ENCODE measurements around the gene SAV1.
"Not testable (repeated sequence)": the region's sequence is repeated elsewhere in the genome, so short reads cannot be mapped to it uniquely, and the experiment has no call there.

The SAV1 gene

GRCh38 chr14:50665300-50665699, 2.8 kb downstream of the SAV1 start:
- not testable (repeated sequence) for DNase-seq (ENCODE audit: low read depth)

- DNase-seq (ENCODE audit: low read depth): not testable (repeated sequence)
Measured at GRCh38 chr14:50664579-50664978, 3.5 kb downstream of the SAV1 start.

- DNase-seq (ENCODE audit: low read depth): no peak
Measured at GRCh38 chr14:50659327-50659974, 8.7 kb downstream of the SAV1 start.

- no peak for DNase-seq (ENCODE audit: low read depth)
Measured at GRCh38 chr14:50658203-50658602, 9.9 kb downstream of the SAV1 start.

- DNase-seq (ENCODE audit: low read depth): no peak
Measured at GRCh38 chr14:50657753-50658152, 10.4 kb downstream of the SAV1 start.

GRCh38 chr14:50656776-50657175, 11.3 kb downstream of the SAV1 start:
- no peak for DNase-seq (ENCODE audit: low read depth)

GRCh38 chr14:50649691-50650090, 18.4 kb downstream of the SAV1 start:
- no peak for DNase-seq (ENCODE audit: low read depth)

- no peak for DNase-seq (ENCODE audit: low read depth)
Measured at GRCh38 chr14:50647753-50648152, 20.4 kb downstream of the SAV1 start.

- no peak for DNase-seq (ENCODE audit: low read depth)
Measured at GRCh38 chr14:50647282-50647681, 20.8 kb downstream of the SAV1 start.

- no peak for DNase-seq (ENCODE audit: low read depth)
Measured at GRCh38 chr14:50635141-50635540, 33.0 kb downstream of the SAV1 start.

- no peak for DNase-seq (ENCODE audit: low read depth)
Measured at GRCh38 chr14:50633954-50634353, 34.2 kb downstream of the SAV1 start.

- DNase-seq (ENCODE audit: low read depth): no peak
Measured at GRCh38 chr14:50631408-50631821, 36.7 kb downstream of the SAV1 start.

- not testable (repeated sequence) for DNase-seq (ENCODE audit: low read depth)
Measured at GRCh38 chr14:50624947-50625346, 43.2 kb downstream of the SAV1 start.

- DNase-seq (ENCODE audit: low read depth): no peak
Measured at GRCh38 chr14:50624447-50624846, 43.7 kb downstream of the SAV1 start.

GRCh38 chr14:50622978-50623377, 45.1 kb downstream of the SAV1 start:
- DNase-seq (ENCODE audit: low read depth): no peak

GRCh38 chr14:50620341-50620740, 47.8 kb downstream of the SAV1 start:
- no peak for DNase-seq (ENCODE audit: low read depth)

GRCh38 chr14:50619569-50620141, 48.5 kb downstream of the SAV1 start:
- DNase-seq (ENCODE audit: low read depth): no peak

GRCh38 chr14:50616275-50616674, 51.8 kb downstream of the SAV1 start:
- no peak for DNase-seq (ENCODE audit: low read depth)

GRCh38 chr14:50615552-50615951, 52.6 kb downstream of the SAV1 start:
- no peak for DNase-seq (ENCODE audit: low read depth)

GRCh38 chr14:50615056-50615455, 53.0 kb downstream of the SAV1 start:
- DNase-seq (ENCODE audit: low read depth): no peak

GRCh38 chr14:50612806-50613205, 55.3 kb downstream of the SAV1 start:
- DNase-seq (ENCODE audit: low read depth): no peak

GRCh38 chr14:50610465-50610864, 57.6 kb downstream of the SAV1 start:
- no peak for DNase-seq (ENCODE audit: low read depth)

GRCh38 chr14:50608302-50608851, 59.7 kb downstream of the SAV1 start:
- no peak for DNase-seq (ENCODE audit: low read depth)

- DNase-seq (ENCODE audit: low read depth): no peak
Measured at GRCh38 chr14:50607761-50608160, 60.3 kb downstream of the SAV1 start.
